ENCODE data around the gene FAM162B.
"Not testable (repeated sequence)": the region's sequence is repeated elsewhere in the genome, so short reads cannot be mapped to it uniquely, and the experiment has no call there.

FAM162B gene

GRCh38 chr6:116726947-116727346 is 38.6 kb downstream of the FAM162B start:
- Histone ChIP-seq H3K36me3 (ENCODE audit: control insufficient read depth, insufficient read depth, low read length, severe bottlenecking) (peaks cover 83% of the 10 kb centered on the region), H3K4me3 (ENCODE audit: low read length) (no peak overlapping the region), H3K27me3 (replicated peaks; ENCODE audit: control insufficient read depth, insufficient read depth, low read length) (no peaks in the 10 kb centered on the region), H3K4me1 (ENCODE audit: control insufficient read depth, insufficient read depth, low read length) (peaks cover 3% of the 10 kb centered on the region), H3K9me3 (ENCODE audit: control insufficient read depth, low read length) (no peaks in the 10 kb centered on the region), H3K9ac (ENCODE audit: low read length) (no peak overlapping the region)
- no peak for DNase-seq (ENCODE audit: low read depth)

GRCh38 chr6:116714761-116715160 is 50.8 kb downstream of the FAM162B start:
- no peak for DNase-seq (ENCODE audit: low read depth)
- Histone ChIP-seq H3K9me3 (ENCODE audit: control insufficient read depth, low read length) (peaks cover 3% of the 10 kb centered on the region), H3K36me3 (ENCODE audit: control insufficient read depth, insufficient read depth, low read length, severe bottlenecking) (peaks cover 59% of the 10 kb centered on the region), H3K4me1 (ENCODE audit: control insufficient read depth, insufficient read depth, low read length) (no peaks in the 10 kb centered on the region), H3K4me3 (ENCODE audit: low read length) (no peak overlapping the region), H3K9ac (ENCODE audit: low read length) (no peak overlapping the region), H3K27me3 (replicated peaks; ENCODE audit: control insufficient read depth, insufficient read depth, low read length) (no peaks in the 10 kb centered on the region)

DNA sequence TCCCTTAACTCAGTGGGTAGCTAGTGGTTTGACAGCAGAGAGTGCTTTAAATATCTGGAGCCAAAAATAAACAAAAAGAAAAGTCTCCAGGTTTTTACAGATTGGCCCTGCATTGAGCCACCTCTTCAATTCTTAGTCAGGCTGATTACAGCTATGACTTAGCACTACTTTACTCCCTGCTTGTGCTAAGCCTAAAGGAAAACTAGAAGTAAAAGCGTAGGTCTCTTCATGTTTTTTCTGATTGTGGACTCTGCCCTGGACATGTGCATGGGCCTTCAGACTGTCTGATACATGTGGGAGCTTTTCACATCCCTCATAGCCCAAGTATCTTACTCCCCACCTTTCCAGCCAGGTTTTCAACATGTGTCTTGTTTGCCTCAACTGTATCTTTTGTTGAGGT is 51.2 kb downstream of the FAM162B start:
- H3K9ac ChIP-seq (ENCODE audit: low read length), result no peak overlapping the region
- H3K9me3 ChIP-seq (ENCODE audit: control insufficient read depth, low read length), result peaks cover 3% of the 10 kb centered on the region
- no peaks in the 10 kb centered on the region for H3K4me1 ChIP-seq (ENCODE audit: control insufficient read depth, insufficient read depth, low read length)
- no peak overlapping the region for H3K4me3 ChIP-seq (ENCODE audit: low read length)
- peaks cover 56% of the 10 kb centered on the region for H3K36me3 ChIP-seq (ENCODE audit: control insufficient read depth, insufficient read depth, low read length, severe bottlenecking)
- DNase-seq (ENCODE audit: low read depth), result no peak
- H3K27me3 ChIP-seq (replicated peaks; ENCODE audit: control insufficient read depth, insufficient read depth, low read length), result no peaks in the 10 kb centered on the region

GRCh38 chr6:116705917-116706316 is 59.6 kb downstream of the FAM162B start:
- H3K9ac ChIP-seq (ENCODE audit: low read length), result no peak overlapping the region
- no peaks in the 10 kb centered on the region for H3K9me3 ChIP-seq (ENCODE audit: control insufficient read depth, low read length)
- no peak overlapping the region for H3K4me3 ChIP-seq (ENCODE audit: low read length)
- no peak for DNase-seq (ENCODE audit: low read depth)
- H3K27me3 ChIP-seq (replicated peaks; ENCODE audit: control insufficient read depth, insufficient read depth, low read length), result no peaks in the 10 kb centered on the region
- peaks cover 64% of the 10 kb centered on the region for H3K36me3 ChIP-seq (ENCODE audit: control insufficient read depth, insufficient read depth, low read length, severe bottlenecking)
- no peaks in the 10 kb centered on the region for H3K4me1 ChIP-seq (ENCODE audit: control insufficient read depth, insufficient read depth, low read length)

- not testable (repeated sequence) for H3K9ac ChIP-seq (ENCODE audit: low read length); DNase-seq (ENCODE audit: low read depth); H3K27me3 ChIP-seq (replicated peaks; ENCODE audit: control insufficient read depth, insufficient read depth, low read length); H3K4me1 ChIP-seq (ENCODE audit: control insufficient read depth, insufficient read depth, low read length); H3K4me3 ChIP-seq (ENCODE audit: low read length); H3K9me3 ChIP-seq (ENCODE audit: control insufficient read depth, low read length)
- peaks cover 82% of the 10 kb centered on the region for H3K36me3 ChIP-seq (ENCODE audit: control insufficient read depth, insufficient read depth, low read length, severe bottlenecking)
Measured at GRCh38 chr6:116703888-116704287, 61.6 kb downstream of the FAM162B start.

Data from adipocyte (in vitro differentiated cells).